ENCODE data around the gene TAS2R60.

DNA sequence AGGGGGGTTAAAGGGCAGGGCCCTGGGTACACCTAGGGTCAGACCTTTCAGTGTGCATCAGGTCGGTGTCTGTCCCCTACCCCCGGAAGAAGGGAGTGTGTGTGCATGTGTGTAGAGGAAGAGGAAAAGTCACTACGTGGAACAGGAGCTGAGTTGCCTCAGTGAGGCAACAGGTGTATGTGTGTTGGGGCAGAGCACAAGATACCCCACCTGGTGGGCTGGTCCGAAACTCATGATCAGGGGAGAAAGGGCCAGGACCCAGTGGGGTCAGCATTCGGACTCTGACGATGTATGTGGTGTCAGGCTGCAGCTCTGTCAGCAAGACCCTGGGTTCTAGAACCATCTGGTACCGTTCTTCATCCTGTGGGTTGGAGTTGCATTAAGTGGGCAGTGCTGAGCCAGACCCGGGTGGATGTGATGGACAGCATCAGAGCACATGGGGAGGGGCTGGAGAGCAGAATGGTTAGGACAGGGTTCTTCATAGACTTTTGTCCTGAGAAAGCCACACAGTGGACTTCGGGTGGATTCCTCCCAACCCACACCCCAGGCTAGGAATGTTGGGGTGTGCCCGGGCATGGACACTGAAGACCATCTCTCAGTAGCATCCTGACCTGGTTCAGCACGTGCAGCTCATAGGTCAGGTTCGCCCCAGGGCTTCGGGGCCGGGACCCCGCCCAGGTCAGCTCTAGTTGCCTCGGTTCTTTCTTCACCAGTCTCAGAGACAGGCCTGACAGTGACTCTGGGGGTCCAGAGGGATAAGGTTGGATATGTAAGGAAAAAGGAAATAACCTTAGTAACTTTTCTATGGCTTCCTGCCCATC, 45.3 kb upstream of the TAS2R60 start:
- TF ChIP-seq POLR2A (IDR thresholded peaks at IDR 0.05; ENCODE audit: low read depth, low read length) (no peak), POLR2AphosphoS5 (IDR thresholded peaks at IDR 0.05; ENCODE audit: low read depth, low read length) (no peak), POU2F2 (IDR thresholded peaks at IDR 0.05; ENCODE audit: low read depth, low read length) (no peak), TAF1 (IDR thresholded peaks at IDR 0.05; ENCODE audit: low read depth, low read length) (no peak), PAX5 (IDR thresholded peaks at IDR 0.05; ENCODE audit: insufficient read depth, low read length, severe bottlenecking) (no peak)

All from GM12891 (cell line).